Measurements from ENCODE around the gene SURF4. TPM values are rescaled to one million over a fixed set of nuclear protein-coding genes. Genes with fewer than 3 reads are reported as not detected.
"Not testable (repeated sequence)": the region's sequence is repeated elsewhere in the genome, so short reads cannot be mapped to it uniquely, and the experiment has no call there.

SURF4 gene
- total RNA-seq, 4 donors from 2014 or later: 141 to 266 (median 230) TPM

DNA sequence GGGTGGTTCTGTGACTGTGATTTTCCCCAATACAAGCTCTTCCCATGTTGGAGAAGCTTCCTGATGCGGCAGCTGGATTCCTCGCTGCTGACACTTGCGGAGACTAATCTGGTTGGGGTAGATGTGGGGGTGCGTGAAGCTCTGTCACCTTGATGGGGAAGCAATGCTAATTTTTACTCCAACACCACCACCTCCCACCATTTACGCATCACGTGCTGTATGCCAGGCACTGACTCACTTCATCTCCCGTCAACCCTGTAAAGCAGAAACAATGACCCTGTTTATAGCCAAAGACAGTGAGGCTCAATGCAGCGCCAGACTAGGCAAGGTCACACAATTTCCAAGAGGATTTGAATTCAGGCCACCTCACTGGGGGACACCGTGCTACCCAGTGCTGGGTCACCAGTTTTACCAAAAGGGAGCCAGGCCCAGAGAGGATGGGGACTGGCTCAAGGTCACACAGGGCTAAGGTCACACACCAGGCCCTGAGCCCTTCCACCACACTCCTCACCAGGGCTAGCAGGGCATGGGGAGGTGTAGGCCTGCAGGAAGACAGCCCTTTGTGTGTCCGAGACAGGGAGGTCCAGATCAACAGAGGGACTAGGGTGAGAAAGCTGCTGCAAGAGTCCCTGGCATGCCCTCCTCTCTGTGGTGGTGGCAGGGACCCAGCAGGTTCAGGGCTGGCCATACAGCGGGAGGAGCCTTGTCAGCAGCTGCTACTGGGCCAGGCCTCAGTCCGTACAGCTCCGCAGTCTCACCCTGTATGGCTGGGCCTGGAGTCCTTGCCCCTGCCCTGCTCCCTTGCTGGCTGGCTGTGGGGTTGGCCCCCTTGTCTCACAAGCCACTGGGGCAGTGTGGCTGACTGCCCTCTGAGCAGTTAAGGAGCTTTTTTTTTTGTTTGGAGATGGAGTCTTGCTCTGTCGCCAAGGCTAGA is 3.6 kb upstream of the SURF4 start:
- TF ChIP-seq, protein P1, sequence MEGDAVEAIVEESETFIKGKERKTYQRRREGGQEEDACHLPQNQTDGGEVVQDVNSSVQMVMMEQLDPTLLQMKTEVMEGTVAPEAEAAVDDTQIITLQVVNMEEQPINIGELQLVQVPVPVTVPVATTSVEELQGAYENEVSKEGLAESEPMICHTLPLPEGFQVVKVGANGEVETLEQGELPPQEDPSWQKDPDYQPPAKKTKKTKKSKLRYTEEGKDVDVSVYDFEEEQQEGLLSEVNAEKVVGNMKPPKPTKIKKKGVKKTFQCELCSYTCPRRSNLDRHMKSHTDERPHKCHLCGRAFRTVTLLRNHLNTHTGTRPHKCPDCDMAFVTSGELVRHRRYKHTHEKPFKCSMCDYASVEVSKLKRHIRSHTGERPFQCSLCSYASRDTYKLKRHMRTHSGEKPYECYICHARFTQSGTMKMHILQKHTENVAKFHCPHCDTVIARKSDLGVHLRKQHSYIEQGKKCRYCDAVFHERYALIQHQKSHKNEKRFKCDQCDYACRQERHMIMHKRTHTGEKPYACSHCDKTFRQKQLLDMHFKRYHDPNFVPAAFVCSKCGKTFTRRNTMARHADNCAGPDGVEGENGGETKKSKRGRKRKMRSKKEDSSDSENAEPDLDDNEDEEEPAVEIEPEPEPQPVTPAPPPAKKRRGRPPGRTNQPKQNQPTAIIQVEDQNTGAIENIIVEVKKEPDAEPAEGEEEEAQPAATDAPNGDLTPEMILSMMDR (IDR thresholded peaks at IDR 0.05): no peak
- no peak for DNase-seq (ENCODE audit: low spot score)
- ATAC-seq (ENCODE audit: low FRiP score): no peak

DNA sequence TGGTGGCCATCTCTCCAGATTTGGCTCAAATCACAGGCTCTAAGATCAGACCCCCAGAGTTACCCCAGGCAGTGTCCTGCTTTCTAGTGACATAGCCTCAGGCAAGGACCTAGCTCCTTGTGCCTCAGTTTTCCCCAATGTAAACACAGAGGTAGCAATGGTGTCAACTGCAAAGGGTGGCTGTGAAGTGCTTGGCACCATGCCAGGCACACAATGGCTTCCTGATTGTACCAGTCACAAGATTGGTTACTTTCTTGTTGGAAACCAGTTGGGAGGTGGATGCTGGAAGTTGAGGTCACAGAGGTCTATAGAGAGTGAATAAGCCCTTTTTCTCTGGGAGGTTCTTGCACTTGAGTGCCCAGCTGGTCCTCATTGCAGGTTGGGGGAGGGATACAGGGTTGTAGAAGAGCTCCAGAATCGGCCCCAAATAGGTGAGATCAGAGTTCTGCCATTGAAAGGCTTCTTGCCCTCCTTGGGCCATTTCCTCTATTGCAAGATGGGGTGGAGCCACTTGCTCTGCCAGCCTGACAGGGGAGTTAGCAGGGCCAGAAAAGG is 2.6 kb upstream of the SURF4 start:
- TF ChIP-seq, protein P1 (IDR thresholded peaks at IDR 0.05): no peak
- ATAC-seq (ENCODE audit: low FRiP score) (no peak), DNase-seq (ENCODE audit: low spot score) (no peak)

GRCh38 chr9:133377721-133378216 is 1.9 kb upstream of the SURF4 start:
- DNase-seq (ENCODE audit: low spot score) (no peak), ATAC-seq (ENCODE audit: low FRiP score) (no peak)
- TF ChIP-seq, protein P1 (IDR thresholded peaks at IDR 0.05): no peak

- DNase-seq (ENCODE audit: low spot score); ATAC-seq (ENCODE audit: low FRiP score): not testable (repeated sequence)
Observed at GRCh38 chr9:133377280-133377679, 1.4 kb upstream of the SURF4 start.

DNA sequence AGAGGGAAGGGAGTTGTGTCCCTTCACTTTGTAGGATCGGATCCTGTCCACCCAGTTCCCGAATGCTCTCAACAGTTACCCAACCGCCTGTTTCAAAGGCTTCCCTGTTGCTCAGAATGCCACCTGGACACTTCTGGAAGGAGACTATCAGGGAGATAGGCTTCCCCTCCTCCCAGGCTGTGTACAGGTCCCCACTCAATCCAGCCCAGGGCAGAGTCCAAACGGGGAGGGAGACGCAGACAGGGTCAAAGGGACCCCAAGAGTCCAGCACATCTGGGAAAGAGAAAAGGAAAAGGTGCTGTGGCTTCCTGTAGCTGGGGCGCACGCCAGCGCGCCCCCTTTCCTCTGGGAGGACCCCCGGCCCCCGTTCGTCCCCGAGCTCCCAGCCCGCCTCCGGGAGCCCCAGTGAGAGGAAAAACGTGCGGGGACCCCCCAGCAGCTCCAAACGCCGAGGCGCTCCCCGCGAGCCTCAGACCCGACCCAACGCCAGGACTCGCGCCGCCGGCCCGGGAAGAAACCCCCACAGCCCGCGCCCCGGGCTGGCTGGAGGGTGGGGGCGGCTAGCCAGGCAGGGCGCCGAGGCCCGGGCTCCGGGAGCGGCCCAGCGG is 640 bp downstream of the SURF4 start:
- ATAC-seq (ENCODE audit: low FRiP score) (no peak), DNase-seq (ENCODE audit: low spot score) (no peak)
- TF ChIP-seq, protein P1 (IDR thresholded peaks at IDR 0.05): no peak

DNA sequence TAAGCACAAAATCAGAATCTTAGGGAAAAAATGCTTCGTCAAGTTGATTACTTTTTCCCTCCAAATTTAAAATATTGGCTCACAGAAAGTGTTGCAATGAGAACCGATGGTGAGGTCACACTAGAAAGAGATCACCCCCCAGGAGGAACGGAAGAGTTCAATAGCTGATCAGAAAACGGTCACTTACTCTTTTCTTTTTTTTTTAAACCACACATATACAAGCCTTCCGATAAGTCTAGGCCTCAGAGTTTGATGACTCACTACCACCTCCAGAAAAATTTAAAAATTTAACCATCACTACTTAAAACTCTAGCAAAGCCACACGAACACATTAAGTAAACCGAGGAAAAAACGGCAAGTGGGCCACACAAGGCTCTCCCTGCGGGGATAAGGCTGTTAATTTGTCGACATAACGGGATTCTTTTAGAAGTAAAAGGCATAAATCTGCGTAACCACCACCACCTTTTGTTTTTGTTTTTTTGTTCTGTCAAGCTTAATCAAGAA is 1.2 kb downstream of the SURF4 start:
- DNase-seq (ENCODE audit: low spot score): no peak

More for the DNA sequence above, 1.2 kb downstream of the SURF4 start:
- ATAC-seq (ENCODE audit: low FRiP score): no peak
- TF ChIP-seq, protein P1 (IDR thresholded peaks at IDR 0.05): no peak
